ENCODE measurements around the gene R3HDM1.

Gene R3HDM1

GRCh38 chr2:135733045-135733444 lies 201.8 kb downstream of the R3HDM1 start:
- Histone ChIP-seq H3K36me3 (replicated peaks) (no peaks in the 10 kb centered on the region), H3K27me3 (replicated peaks) (no peaks in the 10 kb centered on the region), H3K27ac (no peak overlapping the region), H3K4me3 (ENCODE audit: low read depth, low read length) (no peak overlapping the region)
- in situ Hi-C loops (cut with HindIII; ENCODE audit: low pct_ligation_motif_present, low sequenced_read_pairs) = no loop called here
- no peak for DNase-seq
- TF ChIP-seq CTCF (IDR thresholded peaks at IDR 0.05; ENCODE audit: low read depth, low read length, missing control alignments) = no peak

- no peak for TF ChIP-seq CTCF (IDR thresholded peaks at IDR 0.05; ENCODE audit: low read depth, low read length, missing control alignments)
- in situ Hi-C loops (cut with HindIII; ENCODE audit: low pct_ligation_motif_present, low sequenced_read_pairs) = no loop called here
- no peaks in the 10 kb centered on the region for H3K27me3 ChIP-seq (replicated peaks)
- H3K27ac ChIP-seq = no peak overlapping the region
- H3K4me3 ChIP-seq (ENCODE audit: low read depth, low read length) = no peak overlapping the region
- H3K36me3 ChIP-seq (replicated peaks) = no peaks in the 10 kb centered on the region
- no peak for DNase-seq
Observed at GRCh38 chr2:135736546-135736945, 205.3 kb downstream of the R3HDM1 start.

GRCh38 chr2:135740206-135740605 lies 208.9 kb downstream of the R3HDM1 start:
- in situ Hi-C loops (cut with HindIII; ENCODE audit: low pct_ligation_motif_present, low sequenced_read_pairs) = no loop called here
- Histone ChIP-seq H3K4me3 (ENCODE audit: low read depth, low read length) (no peak overlapping the region), H3K36me3 (replicated peaks) (no peaks in the 10 kb centered on the region), H3K27ac (no peak overlapping the region), H3K27me3 (replicated peaks) (no peaks in the 10 kb centered on the region)
- DNase-seq = no peak
- no peak for TF ChIP-seq CTCF (IDR thresholded peaks at IDR 0.05; ENCODE audit: low read depth, low read length, missing control alignments)

- in situ Hi-C loops (cut with HindIII; ENCODE audit: low pct_ligation_motif_present, low sequenced_read_pairs) = no loop called here
- no peak overlapping the region for H3K4me3 ChIP-seq (ENCODE audit: low read depth, low read length)
- H3K27me3 ChIP-seq (replicated peaks) = no peaks in the 10 kb centered on the region
- TF ChIP-seq CTCF (IDR thresholded peaks at IDR 0.05; ENCODE audit: low read depth, low read length, missing control alignments) = no peak
- no peaks in the 10 kb centered on the region for H3K36me3 ChIP-seq (replicated peaks)
- no peak overlapping the region for H3K27ac ChIP-seq
- DNase-seq = no peak
Observed at GRCh38 chr2:135741043-135741394, 209.7 kb downstream of the R3HDM1 start.

- TF ChIP-seq CTCF (IDR thresholded peaks at IDR 0.05; ENCODE audit: low read depth, low read length, missing control alignments) = peak; percentile 60
- H3K27ac ChIP-seq = peak within 1 kb of the TSS; percentile 84
- H3K36me3 ChIP-seq (replicated peaks) = no peaks in the 10 kb centered on the region
- H3K4me3 ChIP-seq (ENCODE audit: low read depth, low read length) = peak within 1 kb of the TSS; percentile 86
- DNase-seq = peak; percentile 99
- in situ Hi-C loops (cut with HindIII; ENCODE audit: low pct_ligation_motif_present, low sequenced_read_pairs) = no loop called here
- no peaks in the 10 kb centered on the region for H3K27me3 ChIP-seq (replicated peaks)
Observed at GRCh38 chr2:135741395-135742324, 210.4 kb downstream of the R3HDM1 start, which contains the start of gene UBXN4. UBXN4 (plus strand) TSS chr2:135741855; CDS start chr2:135741930, 75 bp downstream.

Data from brain microvascular endothelial cell (primary cell).